LNCaP clone FGC (cell line): Measurements from ENCODE around the gene CCSER1.

Experiments used
- DNase-seq: peaks from one replicate; pipeline ENCODE4 v3.0.0-alpha.2; 2011; ENCODE audit warnings: low read depth
- H3K4me3 ChIP-seq: 2 replicates; pipeline ENCODE4 v1.5.1; 2011; ENCODE audit warnings: mild to moderate bottlenecking, low read depth, low read length, control low read depth
- CTCF ChIP-seq: IDR thresholded peaks from 2 replicates; pipeline ENCODE4 v1.5.1; 2012; ENCODE audit warnings: mild to moderate bottlenecking; ENCODE audit not compliant: control insufficient read depth, insufficient read depth; ENCODE audit errors: extremely low read depth

The CCSER1 gene

DNA sequence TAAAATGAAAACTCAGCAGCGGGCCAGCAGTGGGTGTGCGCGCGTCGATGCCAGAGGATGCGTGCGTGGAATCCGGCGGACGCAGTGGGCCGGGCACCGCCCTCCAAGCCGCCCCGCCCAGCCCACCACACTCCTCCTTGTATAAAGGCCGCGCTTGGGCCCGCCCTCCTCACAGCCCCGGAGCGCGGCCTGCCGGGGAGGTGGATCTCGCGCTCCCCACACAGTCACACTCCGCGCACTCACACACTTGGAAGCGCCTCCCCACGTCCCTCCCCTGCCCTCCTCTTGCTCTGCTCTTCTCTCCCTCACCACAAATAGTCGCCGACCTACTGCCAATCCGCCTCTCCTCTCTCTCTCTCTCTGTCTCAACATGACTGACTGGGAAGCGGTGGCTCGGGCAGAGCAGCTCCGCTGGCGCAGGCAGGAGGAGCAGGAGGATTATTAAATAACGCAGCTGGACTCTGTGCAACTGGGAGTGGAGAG lies at the start of gene CCSER1:
TSS of gene CCSER1 (plus strand) at position 172 of the 483 bp plus-strand sequence.
- H3K4me3 ChIP-seq = peak within 1 kb of the TSS; percentile 44
- no peak for TF ChIP-seq CTCF
- no peak for DNase-seq

DNA sequence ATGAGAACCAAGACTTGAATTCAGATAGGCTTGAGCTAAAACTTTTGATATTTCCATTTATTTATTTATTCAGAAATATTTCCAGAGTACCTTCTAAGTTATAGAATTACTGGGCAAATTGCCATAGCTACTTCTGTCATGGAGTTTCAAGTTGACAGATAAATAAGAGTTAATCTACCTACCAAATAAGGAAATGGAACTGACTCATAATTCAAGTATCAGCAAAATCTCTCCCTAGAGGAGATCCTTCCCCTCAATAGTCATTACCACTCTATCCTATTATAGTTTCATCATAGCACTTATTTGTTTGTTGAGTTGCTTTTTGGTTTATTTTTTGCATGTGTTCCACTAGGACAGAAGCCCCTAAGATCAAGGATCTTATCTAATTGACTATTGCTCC lies 48.8 kb upstream of the CCSER1 start:
- DNase-seq = no peak
- H3K4me3 ChIP-seq = no peak overlapping the region
- no peak for TF ChIP-seq CTCF

- DNase-seq = no peak
- no peak overlapping the region for H3K4me3 ChIP-seq
- TF ChIP-seq CTCF = no peak
Measured at GRCh38 chr4:90080116-90080515, 47.1 kb upstream of the CCSER1 start.

- no peak overlapping the region for H3K4me3 ChIP-seq
- TF ChIP-seq CTCF = no peak
- no peak for DNase-seq
Measured at GRCh38 chr4:90081432-90082144, 45.6 kb upstream of the CCSER1 start.

DNA sequence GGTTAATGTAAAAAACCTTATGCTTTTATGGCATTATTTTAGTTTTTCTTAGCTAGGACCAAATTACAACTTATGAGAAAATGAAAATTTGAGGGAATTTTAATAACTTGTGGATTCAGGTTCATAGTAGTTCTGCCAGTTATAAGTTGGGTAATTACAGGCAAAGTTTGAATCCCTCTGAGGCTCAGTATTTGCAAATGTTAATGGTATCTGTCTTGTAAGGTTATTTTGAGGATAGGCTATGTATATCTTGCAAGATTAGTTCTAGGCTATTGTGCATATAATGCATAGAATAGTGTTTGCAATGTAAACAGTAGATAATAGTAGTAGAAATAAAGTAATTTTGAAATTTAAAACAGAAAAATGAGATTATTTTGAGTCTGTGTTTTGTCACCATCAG lies 44.7 kb upstream of the CCSER1 start:
- H3K4me3 ChIP-seq = no peak overlapping the region
- TF ChIP-seq CTCF = no peak
- DNase-seq = no peak

DNA sequence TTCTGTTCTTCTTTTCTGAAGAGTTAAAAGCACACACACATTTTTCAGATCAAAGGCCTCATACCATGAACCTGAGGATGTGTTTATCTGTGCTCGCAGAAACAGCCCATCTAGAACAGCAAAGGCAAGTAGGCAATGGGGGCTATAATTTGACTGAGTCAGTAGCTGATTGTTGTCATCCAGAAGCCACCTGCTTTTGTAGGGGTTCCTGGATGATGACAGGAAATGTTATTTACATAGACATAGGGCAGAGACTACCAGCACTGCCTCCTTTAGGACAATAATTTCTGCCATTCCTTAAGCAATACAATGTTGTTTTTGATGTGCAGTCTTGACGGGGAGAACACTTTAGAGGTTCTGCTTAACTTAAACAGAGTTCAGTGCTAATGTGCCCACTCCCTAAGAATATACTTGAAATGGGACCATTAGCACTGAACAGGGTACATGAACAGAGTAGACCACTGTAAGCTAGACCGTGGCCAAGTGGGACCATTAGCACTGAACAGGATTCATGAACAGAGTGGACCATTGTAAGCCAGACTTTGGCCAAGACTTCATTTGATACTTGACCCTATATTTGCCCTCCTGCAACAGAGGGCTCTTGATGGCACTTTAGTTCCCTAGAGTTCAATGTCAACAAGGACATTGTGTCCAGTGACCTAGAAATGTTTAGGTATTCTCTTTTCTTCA lies 42.8 kb upstream of the CCSER1 start:
- no peak for TF ChIP-seq CTCF
- no peak overlapping the region for H3K4me3 ChIP-seq
- no peak for DNase-seq
